NK-92 treated with Interleukin-12 subunit alpha and Interleukin-12 subunit beta, amount 100 ng/mL, for 24 hours (cell line): ENCODE measurements around the gene CACNA1C.
"Not testable (repeated sequence)": the region's sequence is repeated elsewhere in the genome, so short reads cannot be mapped to it uniquely, and the experiment has no call there.

ENCODE experiments used
- DNase-seq: peaks from one replicate; lab custom pipeline; 2025; lab: John Stamatoyannopoulos, UW

The CACNA1C gene

GRCh38 chr12:2677142-2677880 is 624.5 kb downstream of the CACNA1C start:
- DNase-seq = no peak

- no peak for DNase-seq
Measured at GRCh38 chr12:2678426-2678825, 625.6 kb downstream of the CACNA1C start.

GRCh38 chr12:2679068-2679815 is 626.5 kb downstream of the CACNA1C start:
- no peak for DNase-seq

GRCh38 chr12:2679816-2680675 is 627.3 kb downstream of the CACNA1C start:
- no peak for DNase-seq

- DNase-seq = no peak
Measured at GRCh38 chr12:2680676-2681039, 627.9 kb downstream of the CACNA1C start.

GRCh38 chr12:2681450-2682205 is 628.8 kb downstream of the CACNA1C start:
- DNase-seq = no peak

GRCh38 chr12:2682296-2683251 is 629.8 kb downstream of the CACNA1C start:
- DNase-seq = no peak

- DNase-seq = no peak
Measured at GRCh38 chr12:2683283-2684025, 630.7 kb downstream of the CACNA1C start.

GRCh38 chr12:2684026-2684325 is 631.2 kb downstream of the CACNA1C start:
- DNase-seq = not testable (repeated sequence)

- DNase-seq = not testable (repeated sequence)
Measured at GRCh38 chr12:2685620-2686279, 633.0 kb downstream of the CACNA1C start.

- no peak for DNase-seq
Measured at GRCh38 chr12:2686280-2686646, 633.5 kb downstream of the CACNA1C start.

- DNase-seq = no peak
Measured at GRCh38 chr12:2687058-2687457, 634.3 kb downstream of the CACNA1C start.

- no peak for DNase-seq
Measured at GRCh38 chr12:2687726-2688125, 634.9 kb downstream of the CACNA1C start.

- no peak for DNase-seq
Measured at GRCh38 chr12:2688381-2688931, 635.7 kb downstream of the CACNA1C start.

GRCh38 chr12:2689393-2689792 is 636.6 kb downstream of the CACNA1C start:
- no peak for DNase-seq

GRCh38 chr12:2689879-2690278 is 637.1 kb downstream of the CACNA1C start:
- no peak for DNase-seq

- no peak for DNase-seq
Measured at GRCh38 chr12:2690348-2691005, 637.7 kb downstream of the CACNA1C start.

- DNase-seq = no peak
Measured at GRCh38 chr12:2691006-2691344, 638.2 kb downstream of the CACNA1C start.
